Ascending aorta (tissue), 2 donors: ENCODE results near the gene PREP. TPM values are rescaled to one million over a fixed set of nuclear protein-coding genes. Genes with fewer than 3 reads are reported as not detected.

Experiments used
- DNase-seq, 2 donors: peaks; one replicate each; pipeline ENCODE4 v3.0.0-alpha.2; 2019; ENCODE audit warnings: low spot score in 2 of 2
- H3K27ac ChIP-seq, 2 donors: fragments of 200-600 bp; sonication (generic); one replicate each; pipeline ENCODE4 v1.5.1; 2016 to 2017; ENCODE audit warnings: mild to moderate bottlenecking in 1 of 2
- H3K27me3 ChIP-seq: fragments of 200-600 bp; sonication (generic); one replicate; pipeline ENCODE4 v1.5.1; 2017
- H3K36me3 ChIP-seq, 2 donors: fragments of 200-600 bp; sonication (generic); one replicate each; pipeline ENCODE4 v1.5.1; 2016
- H3K4me1 ChIP-seq, 2 donors: fragments of 200-600 bp; sonication (generic); one replicate each; pipeline ENCODE4 v1.5.1; 2016 to 2017; ENCODE audit warnings: mild to moderate bottlenecking in 1 of 2
- H3K4me3 ChIP-seq, 2 donors: fragments of 200-600 bp; sonication (generic); one replicate each; pipeline ENCODE4 v1.5.1; 2016 to 2017; ENCODE audit warnings: mild to moderate bottlenecking in 1 of 2
- H3K9me3 ChIP-seq, 2 donors: fragments of 200-600 bp; sonication (generic); one replicate each; pipeline ENCODE4 v1.5.1; 2016
- CTCF ChIP-seq, 3 experiments: fragments of 200-600 bp in 2 of 3; fragments of 450-650 bp in 1 of 3; sonication (generic) in 2 of 3; IDR thresholded peaks; one replicate each; pipeline ENCODE4 v1.5.1; 2016 to 2019; ENCODE audit warnings: antibody characterized with exemption in 3 of 3, mild to moderate bottlenecking in 1 of 3, moderate library complexity in 1 of 3
- intact Hi-C: fragments of 100-400 bp; cut with DNase I; formaldehyde crosslinking; loops from one replicate; pipeline ENCODE4 v1.15.1; 2023
- total RNA-seq: library from RNA; depleted of rRNA; stranded (reverse); fragments of >200 nt; gene quantifications from one replicate; pipeline ENCODE4 v1.1.0, GENCODE V29; 2016

The PREP gene
- total RNA-seq, 1 donor from 2014 or later: 5.1 TPM

DNA sequence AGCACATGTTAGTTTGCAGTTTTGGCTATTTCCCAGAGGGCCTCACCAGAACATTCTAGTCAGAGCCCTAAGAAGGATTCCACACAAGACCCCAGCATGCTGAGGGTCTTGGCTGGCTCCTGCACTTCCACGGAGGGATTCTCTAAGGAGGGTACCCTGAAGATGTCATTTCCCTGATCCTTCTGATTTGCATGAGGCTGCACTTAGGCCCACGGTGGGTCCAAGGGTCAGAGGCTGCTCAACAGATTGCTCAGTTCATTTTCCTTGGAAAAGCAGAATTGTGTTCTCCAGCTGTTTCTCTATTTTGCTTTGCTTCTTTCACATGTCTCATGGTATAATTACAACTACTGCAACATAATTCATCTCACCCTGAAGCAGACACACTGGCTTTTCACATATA is 22.2 kb downstream of the PREP start:
- intact Hi-C loops: no loop called here
- Histone ChIP-seq H3K4me1 (no peaks in the 10 kb centered on the region), H3K27ac (no peak overlapping the region), H3K4me3 (no peak overlapping the region), H3K36me3 (peaks cover 0 to 4% of the 10 kb centered on the region in 2 donors), H3K9me3 (no peaks in the 10 kb centered on the region), H3K27me3 (no peaks in the 10 kb centered on the region)
- no peak for TF ChIP-seq CTCF (IDR thresholded peaks at IDR 0.05)
- DNase-seq: no peak

DNA sequence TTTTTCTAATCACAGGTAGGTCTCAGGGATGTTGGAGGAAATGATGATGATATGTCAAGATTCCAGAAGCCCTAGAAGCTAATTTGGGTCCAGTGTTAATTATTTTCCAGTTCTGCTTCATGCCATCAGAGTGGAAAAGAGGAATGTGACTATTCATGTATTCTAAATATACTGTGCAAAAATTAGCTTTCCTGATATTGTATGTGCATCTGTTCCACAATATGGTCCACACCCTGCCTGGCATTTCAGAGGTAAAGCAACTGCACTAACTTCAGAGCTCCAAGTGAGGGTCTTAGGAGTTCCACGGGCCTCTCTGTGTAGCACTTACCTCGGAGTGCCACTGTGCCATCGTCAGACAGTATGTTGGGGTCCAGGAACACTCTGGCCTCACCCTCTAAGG is 27.1 kb downstream of the PREP start:
- H3K27me3 ChIP-seq: no peaks in the 10 kb centered on the region
- no peak overlapping the region for H3K27ac ChIP-seq
- no peak overlapping the region for H3K4me3 ChIP-seq
- H3K9me3 ChIP-seq: no peaks in the 10 kb centered on the region
- no peak for DNase-seq
- no peak for TF ChIP-seq CTCF (IDR thresholded peaks at IDR 0.05)
- intact Hi-C loops: no loop called here
- H3K4me1 ChIP-seq: no peaks in the 10 kb centered on the region
- peaks cover 3 to 24% of the 10 kb centered on the region in 2 donors for H3K36me3 ChIP-seq

DNA sequence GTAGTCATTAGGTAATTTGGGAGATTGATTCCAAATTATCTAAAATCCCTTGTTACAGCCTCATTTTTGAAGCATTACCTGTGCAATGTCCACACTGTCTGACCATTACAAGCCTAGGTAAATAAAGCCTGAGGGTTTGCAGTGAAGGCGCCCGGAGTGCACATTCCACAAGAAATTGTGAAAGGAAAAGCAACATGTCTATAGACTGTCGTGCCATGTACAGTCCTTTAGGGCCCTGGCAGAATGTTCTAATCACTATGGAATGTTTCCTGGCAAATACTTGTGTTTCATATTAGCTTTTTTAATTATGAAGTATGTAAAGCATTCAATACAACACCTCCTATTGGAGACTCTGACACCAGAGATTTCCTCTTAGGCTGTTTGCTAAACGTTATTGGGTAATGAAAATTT is 28.9 kb downstream of the PREP start:
- Histone ChIP-seq H3K9me3 (no peaks in the 10 kb centered on the region), H3K27ac (no peak overlapping the region), H3K4me3 (no peak overlapping the region), H3K36me3 (peaks cover 5 to 31% of the 10 kb centered on the region in 2 donors), H3K27me3 (no peaks in the 10 kb centered on the region), H3K4me1 (no peaks in the 10 kb centered on the region)
- intact Hi-C loops: no loop called here
- no peak for DNase-seq
- TF ChIP-seq CTCF (IDR thresholded peaks at IDR 0.05): no peak

GRCh38 chr6:105373481-105373880 is 29.4 kb downstream of the PREP start:
- Histone ChIP-seq H3K9me3 (no peaks in the 10 kb centered on the region), H3K4me1 (no peaks in the 10 kb centered on the region), H3K36me3 (peaks cover 10 to 36% of the 10 kb centered on the region in 2 donors), H3K4me3 (no peak overlapping the region), H3K27ac (no peak overlapping the region), H3K27me3 (no peaks in the 10 kb centered on the region)
- TF ChIP-seq CTCF (IDR thresholded peaks at IDR 0.05): no peak
- intact Hi-C loops: no loop called here
- no peak for DNase-seq

DNA sequence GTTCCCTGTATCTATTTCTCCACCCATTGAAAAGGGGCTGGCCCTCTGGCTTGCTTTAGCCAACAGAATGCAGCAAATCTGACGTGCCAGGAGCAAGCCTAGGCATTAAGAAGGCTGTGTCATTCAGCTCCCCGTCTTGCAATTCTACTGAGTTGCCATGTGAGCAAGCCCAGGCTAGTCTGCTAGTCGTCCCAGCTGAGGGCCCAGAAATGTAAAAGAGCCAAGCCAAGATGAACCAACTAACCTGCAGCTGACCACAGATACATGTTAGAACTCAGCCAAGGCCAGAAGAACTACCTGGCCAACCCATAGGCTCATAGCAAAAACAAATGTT is 30.1 kb downstream of the PREP start:
- H3K9me3 ChIP-seq: no peaks in the 10 kb centered on the region
- DNase-seq: no peak
- no peak overlapping the region for H3K4me3 ChIP-seq
- no peak overlapping the region for H3K27ac ChIP-seq
- peaks cover 14 to 36% of the 10 kb centered on the region in 2 donors for H3K36me3 ChIP-seq
- no peaks in the 10 kb centered on the region for H3K4me1 ChIP-seq
- no peaks in the 10 kb centered on the region for H3K27me3 ChIP-seq
- intact Hi-C loops: no loop called here
- TF ChIP-seq CTCF (IDR thresholded peaks at IDR 0.05): no peak

- DNase-seq: no peak
- Histone ChIP-seq H3K4me3 (no peak overlapping the region), H3K27ac (no peak overlapping the region), H3K36me3 (peaks cover 14 to 36% of the 10 kb centered on the region in 2 donors), H3K27me3 (no peaks in the 10 kb centered on the region), H3K4me1 (no peaks in the 10 kb centered on the region), H3K9me3 (no peaks in the 10 kb centered on the region)
- TF ChIP-seq CTCF (IDR thresholded peaks at IDR 0.05): no peak
- intact Hi-C loops: no loop called here
Observed at GRCh38 chr6:105372142-105372848, 30.6 kb downstream of the PREP start.
